HepG2 (cell line): Measurements from ENCODE around the gene SFTA2. TPM values are rescaled to one million over a fixed set of nuclear protein-coding genes. Genes with fewer than 3 reads are reported as not detected.

Experiments used
- ATAC-seq: fragments of 200-7000 bp; cut with Tn5 transposase; 3 replicates; pipeline ENCODE4 v1.9.1; 2020; ENCODE audit warnings: mild to moderate bottlenecking, moderate library complexity
- BruUV-seq: library from RNA; stranded (reverse); fragments of 400-500 nt; replicated peaks from 2 replicates; lab custom pipeline; 2021; lab: Mats Ljungman, UMichigan
- CTCF ChIA-PET: fragments of 300-600 bp; formaldehyde crosslinking; extraction: SDS; loops from one replicate; lab custom pipeline; 2021; ENCODE audit warnings: low total read pairs, inconsistent platforms, low intra/inter-chr PET ratio; lab: Yijun Ruan, JAX
- POLR2A ChIA-PET: fragments of 350-600 bp; sonication (Branson Sonifier 250); formaldehyde crosslinking; loops from one replicate; lab custom pipeline; 2020; ENCODE audit warnings: antibody characterized with exemption, inconsistent platforms; lab: Yijun Ruan, JAX
- DNase-seq: peaks from one replicate; pipeline ENCODE4 v3.0.0-alpha.2; 2015; ENCODE audit warnings: low spot score
- FAIRE-seq: peaks from 3 replicates; lab custom pipeline; 2011; peaks lifted over from hg19 to GRCh38; lab: Jason Lieb, UNC
- H2AFZ ChIP-seq: one replicate; pipeline ENCODE4 v1.6.1; 2011; ENCODE audit warnings: low read length, inconsistent platforms
- H3K27ac ChIP-seq: fragments of 300-600 bp; 3 replicates; pipeline ENCODE4 v1.8.0; 2011; ENCODE audit warnings: mixed run types, mild to moderate bottlenecking, mixed read lengths, low read length, inconsistent platforms; ENCODE audit not compliant: insufficient read depth; ENCODE audit errors: extremely low read length
- H3K27me3 ChIP-seq, 2 experiments: fragments of 200-600 bp in 1 of 2; 2 replicates in 1 of 2; 3 replicates in 1 of 2; pipeline versions ENCODE4 v1.6.0 to v1.8.0; 2011; ENCODE audit warnings: low read length in 2 of 2, mild to moderate bottlenecking in 2 of 2, moderate library complexity in 2 of 2, inconsistent platforms in 1 of 2; ENCODE audit not compliant: insufficient read depth in 2 of 2, control insufficient read depth in 1 of 2
- H3K36me3 ChIP-seq, 2 experiments: fragments of 200-600 bp in 1 of 2; replicated peaks in 1 of 2; 2 replicates in 1 of 2; 3 replicates in 1 of 2; pipeline versions ENCODE4 v1.5.1 to v1.8.0; 2011; ENCODE audit warnings: low read length in 2 of 2, inconsistent platforms in 1 of 2; ENCODE audit not compliant: insufficient read depth in 2 of 2, control insufficient read depth in 1 of 2
- H3K4me1 ChIP-seq: 2 replicates; pipeline ENCODE4 v1.5.1; 2012; ENCODE audit warnings: low read length, inconsistent platforms; ENCODE audit not compliant: insufficient read depth
- H3K4me2 ChIP-seq: 2 replicates; pipeline ENCODE4 v1.6.0; 2011; ENCODE audit warnings: low read depth, low read length, inconsistent platforms
- H3K4me3 ChIP-seq, 3 experiments: fragments of 200-600 bp in 1 of 3; sonication (generic), shearing (Covaris generic) in 1 of 3; replicated peaks in 1 of 3; 2 replicates each; pipeline ENCODE4 v1.5.1; 2011 to 2016; ENCODE audit warnings: low read length in 3 of 3, inconsistent platforms in 2 of 3, low read depth in 2 of 3, mild to moderate bottlenecking in 2 of 3, control low read depth in 1 of 3, mixed read lengths in 1 of 3; ENCODE audit not compliant: insufficient read depth in 1 of 3
- H3K79me2 ChIP-seq: one replicate; pipeline ENCODE4 v1.6.1; 2011; ENCODE audit warnings: low read length, inconsistent platforms; ENCODE audit not compliant: insufficient read depth
- H3K9ac ChIP-seq: 2 replicates; pipeline ENCODE4 v1.6.0; 2011; ENCODE audit warnings: mild to moderate bottlenecking, low read depth, low read length, inconsistent platforms; ENCODE audit not compliant: insufficient read depth
- H3K9me3 ChIP-seq: 2 replicates; pipeline ENCODE4 v1.5.1; 2012; ENCODE audit warnings: mild to moderate bottlenecking, low read length
- H4K20me1 ChIP-seq: 2 replicates; pipeline ENCODE4 v1.6.0; 2011; ENCODE audit warnings: inconsistent platforms, mild to moderate bottlenecking, low read length, moderate library complexity; ENCODE audit not compliant: insufficient read depth
- HNF4G ChIP-seq, 2 experiments: sonication (generic) in 1 of 2; formaldehyde crosslinking in 1 of 2; IDR thresholded peaks; 2 replicates each; pipeline versions ENCODE4 v1.4.0 to v1.6.1; 2011 to 2020; ENCODE audit warnings: borderline replicate concordance in 2 of 2, low read depth in 2 of 2, mild to moderate bottlenecking in 2 of 2, low read length in 1 of 2, missing genetic modification reagents in 1 of 2, moderate library complexity in 1 of 2
- IKZF1 ChIP-seq: fragments of 450-650 bp; IDR thresholded peaks from 2 replicates; pipeline ENCODE4 v1.7.1; 2016
- LCORL ChIP-seq, 2 experiments: fragments of 450-650 bp in 1 of 2; sonication (generic) in 1 of 2; formaldehyde crosslinking in 1 of 2; IDR thresholded peaks; 2 replicates each; pipeline versions ENCODE4 v1.5.0 to v1.6.1; 2017 to 2020; ENCODE audit warnings: antibody characterized with exemption in 1 of 2, missing genetic modification reagents in 1 of 2
- MTA1 ChIP-seq: sonication (generic); formaldehyde crosslinking; IDR thresholded peaks from 2 replicates; pipeline ENCODE4 v1.4.0; 2020; ENCODE audit warnings: missing genetic modification reagents, mild to moderate bottlenecking, borderline replicate concordance
- NFIC ChIP-seq: IDR thresholded peaks from 2 replicates; pipeline ENCODE4 v1.6.1; 2012; ENCODE audit warnings: mild to moderate bottlenecking, low read length, inconsistent platforms
- SOX6 ChIP-seq, 2 experiments: fragments of 450-650 bp in 1 of 2; sonication (generic) in 1 of 2; formaldehyde crosslinking in 1 of 2; IDR thresholded peaks; 2 replicates each; pipeline versions ENCODE4 v1.4.0 to v1.6.1; 2017 to 2020; ENCODE audit warnings: antibody characterized with exemption in 1 of 2, mild to moderate bottlenecking in 1 of 2, missing genetic modification reagents in 1 of 2
- TCF7 ChIP-seq: sonication (generic); IDR thresholded peaks from 2 replicates; pipeline ENCODE4 v1.6.1; 2016; ENCODE audit warnings: antibody characterized with exemption, low read depth
- ZNF331 ChIP-seq: sonication (generic); formaldehyde crosslinking; IDR thresholded peaks from 2 replicates; pipeline ENCODE4 v1.4.0; 2020; ENCODE audit warnings: missing genetic modification reagents
- ZNF354B ChIP-seq: sonication (generic); formaldehyde crosslinking; IDR thresholded peaks from 2 replicates; pipeline ENCODE4 v1.8.0; 2022; ENCODE audit warnings: mild to moderate bottlenecking, missing genetic modification reagents
- ZNF678 ChIP-seq: sonication (generic); formaldehyde crosslinking; IDR thresholded peaks from 2 replicates; pipeline ENCODE4 v1.4.0; 2020; ENCODE audit warnings: mild to moderate bottlenecking, missing genetic modification reagents
- ZSCAN21 ChIP-seq: sonication (generic); formaldehyde crosslinking; IDR thresholded peaks from 2 replicates; pipeline ENCODE4 v1.8.0; 2022; ENCODE audit warnings: mild to moderate bottlenecking, missing genetic modification reagents, moderate library complexity, borderline replicate concordance
- ZZZ3 ChIP-seq: sonication (generic); formaldehyde crosslinking; IDR thresholded peaks from 2 replicates; pipeline ENCODE4 v1.4.0; 2020; ENCODE audit warnings: missing genetic modification reagents, mild to moderate bottlenecking, borderline replicate concordance
- WGBS: methylation state at CpG from one replicate; pipeline ENCODE4 v1.1.6; 2017; ENCODE audit warnings: low lambda C conversion rate; 5-methylcytosine and 5-hydroxymethylcytosine counted together
- in situ Hi-C: cut with HindIII; loops from 2 replicates; pipeline ENCODE4 v1.10.0; 2017; ENCODE audit warnings: low pct_unique_long_range_greater_than_20kb; ENCODE audit not compliant: extremely low pct_ligation_motif_present
- intact Hi-C: fragments of 100-400 bp; cut with micrococcal nuclease; formaldehyde crosslinking; loops from one replicate; pipeline ENCODE4 v1.10.0; 2022; ENCODE audit not compliant: unreplicated experiment
- polyA plus RNA-seq, 8 experiments: library from polyadenylated mRNA; depleted of rRNA in 3 of 8; stranded (reverse) in 7 of 8; unstranded in 1 of 8; fragments of >200 nt; fragmentation: Illumina TruSeq in 4 of 8; extraction: Trizol in 4 of 8; gene quantifications; 2 replicates each; pipeline versions ENCODE4 v1.2.1 to v1.2.3, GENCODE V29; 2011 to 2016; ENCODE audit warnings: low read depth in 4 of 8, missing spikeins in 1 of 8, mixed read lengths in 1 of 8; ENCODE audit not compliant: insufficient read depth in 1 of 8
- total RNA-seq, 5 experiments: library from RNA; depleted of rRNA; stranded (reverse); fragments of >200 nt; fragmentation: Illumina TruSeq; extraction: Trizol; gene quantifications; 2 replicates each; pipeline ENCODE4 v1.2.3, GENCODE V29; 2016; ENCODE audit warnings: low read depth in 1 of 5
- TF ChIP-seq, protein P1 (sequence below): sonication (generic); formaldehyde crosslinking; IDR thresholded peaks from 2 replicates; pipeline ENCODE4 v1.5.1; 2020; ENCODE audit warnings: mild to moderate bottlenecking, moderate library complexity, missing genetic modification reagents
- TF ChIP-seq, protein P2 (sequence below): sonication (generic); formaldehyde crosslinking; IDR thresholded peaks from 2 replicates; pipeline ENCODE4 v1.5.0; 2020; ENCODE audit warnings: missing genetic modification reagents, mild to moderate bottlenecking, borderline replicate concordance
- TF ChIP-seq, protein P3 (sequence below): sonication (generic); formaldehyde crosslinking; IDR thresholded peaks from 2 replicates; pipeline ENCODE4 v1.5.1; 2020; ENCODE audit warnings: missing genetic modification reagents, mild to moderate bottlenecking, borderline replicate concordance

SFTA2 gene
- total and polyA plus RNA-seq, 2 of the 13 experiments (the other 11 are each of a cell fraction or from before 2014, with no cell fraction given), result not detected

DNA sequence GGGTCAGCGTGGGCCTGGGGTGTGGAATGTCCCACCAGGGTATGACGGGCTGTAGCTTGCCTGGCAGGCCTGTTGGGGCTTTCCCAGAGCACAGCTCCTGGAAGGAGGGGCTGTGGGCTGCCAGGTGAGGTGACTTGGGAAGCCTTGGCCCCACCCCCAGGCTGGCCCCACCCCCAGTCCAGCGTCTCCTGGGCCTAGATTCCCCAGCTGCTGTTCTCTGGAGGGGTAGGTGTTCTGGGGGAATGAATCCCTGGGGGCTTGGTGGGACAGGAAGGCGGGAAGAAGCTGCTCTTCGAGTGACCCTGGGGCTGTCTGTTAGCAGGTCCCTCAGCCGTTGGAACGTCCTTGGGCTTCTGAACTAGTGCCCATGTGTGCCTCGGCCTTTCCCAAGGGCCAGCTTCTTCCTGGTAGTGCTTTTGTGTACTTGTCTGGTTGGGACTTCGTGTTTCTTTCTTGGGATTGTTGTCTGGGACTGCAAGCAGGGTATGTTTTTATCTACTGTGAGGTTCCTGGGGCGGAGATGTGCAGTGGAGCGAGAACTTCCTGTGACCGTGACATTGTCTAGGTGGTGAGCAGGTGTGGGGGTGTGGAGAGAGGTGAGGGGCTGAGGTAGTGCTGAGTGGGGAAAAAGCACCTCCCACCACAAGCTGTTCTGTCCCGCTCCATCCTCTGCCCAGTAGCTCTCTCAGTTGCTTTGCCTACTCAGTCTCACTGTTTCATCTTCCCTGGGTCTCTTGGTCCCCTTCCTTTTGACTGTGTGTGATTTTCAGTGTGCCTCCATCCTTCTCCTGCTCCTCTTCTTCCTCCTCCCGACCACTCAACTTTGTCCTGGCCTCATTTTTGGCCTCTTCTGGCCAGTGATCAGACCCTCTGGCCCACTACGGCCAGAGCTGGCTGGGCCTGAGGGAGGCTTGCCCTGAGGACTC, 48.9 kb downstream of the SFTA2 start:
- H3K79me2 ChIP-seq, result peaks cover 19% of the 10 kb centered on the region
- no peak for FAIRE-seq
- WGBS, result 4% methylated on average over 8 of the region's 15 CpGs
- H4K20me1 ChIP-seq, result peaks cover 4% of the 10 kb centered on the region; the same call in 1 of the 2 replicates
- no TSS peak for BruUV-seq
- H2AFZ ChIP-seq, result no peak overlapping the region
- H3K4me2 ChIP-seq, result peak overlapping the region; percentile 90
- H3K4me1 ChIP-seq, result peaks cover 63% of the 10 kb centered on the region
- peak overlapping the region; percentile 44 for H3K27ac ChIP-seq
- intact Hi-C loops (no loop called here), in situ Hi-C loops (no loop called here)
- peak overlapping the region; percentile 63 for H3K9ac ChIP-seq
- ChIA-PET CTCF (interaction anchor here (1.1 kb wide), 1 partner anchor 54 kb away, joined by 3 read pairs; no protein-coding TSS in a partner anchor), POLR2A (interaction anchor here (0.8 to 5.9 kb wide), 20 partner anchors 11 to 265 kb away, joined by 3 to 45 read pairs (median 4); partner anchors contain the start of genes FLOT1, GTF2H4, IER3 and MDC1)
- no peaks in the 10 kb centered on the region for H3K36me3 ChIP-seq
- no peaks in the 10 kb centered on the region for H3K9me3 ChIP-seq
- ATAC-seq, result peak; percentile 5
- H3K27me3 ChIP-seq, result peaks cover 6 to 34% of the 10 kb centered on the region in 2 experiments
- no peak for DNase-seq
- H3K4me3 ChIP-seq, result peak overlapping the region; percentile 80 to 91 (median 82)
- TF ChIP-seq NFIC (no peak), HNF4G (IDR thresholded peaks at IDR 0.05; ENCODE audit: borderline replicate concordance, low read depth, low read length) (no peak), HNF4G (CRISPR knock-in tag; IDR thresholded peaks at IDR 0.05; ENCODE audit: borderline replicate concordance, low read depth) (0 out of 2 replicates have a peak, but pooled peaks have one; percentile 0), IKZF1 (no peak), TCF7 (no peak), ZNF354B (CRISPR knock-in tag) (0 out of 2 replicates have a peak, but pooled peaks have one; percentile 19), ZSCAN21 (CRISPR knock-in tag) (0 out of 2 replicates have a peak, but pooled peaks have one; percentile 43), ZNF331 (no peak), MTA1 (0 out of 2 replicates have a peak, but pooled peaks have one; percentile 10), SOX6 (IDR thresholded peaks at IDR 0.05) (no peak), SOX6 (CRISPR knock-in tag; IDR thresholded peaks at IDR 0.05) (peak; percentile 24; the same call in 1 of the 2 replicates), ZNF678 (CRISPR knock-in tag) (no peak), LCORL (IDR thresholded peaks at IDR 0.05) (no peak), LCORL (CRISPR knock-in tag; IDR thresholded peaks at IDR 0.05) (peak; percentile 28; the same call in 1 of the 2 replicates), ZZZ3 (CRISPR knock-in tag) (no peak)
- TF ChIP-seq, protein P1, sequence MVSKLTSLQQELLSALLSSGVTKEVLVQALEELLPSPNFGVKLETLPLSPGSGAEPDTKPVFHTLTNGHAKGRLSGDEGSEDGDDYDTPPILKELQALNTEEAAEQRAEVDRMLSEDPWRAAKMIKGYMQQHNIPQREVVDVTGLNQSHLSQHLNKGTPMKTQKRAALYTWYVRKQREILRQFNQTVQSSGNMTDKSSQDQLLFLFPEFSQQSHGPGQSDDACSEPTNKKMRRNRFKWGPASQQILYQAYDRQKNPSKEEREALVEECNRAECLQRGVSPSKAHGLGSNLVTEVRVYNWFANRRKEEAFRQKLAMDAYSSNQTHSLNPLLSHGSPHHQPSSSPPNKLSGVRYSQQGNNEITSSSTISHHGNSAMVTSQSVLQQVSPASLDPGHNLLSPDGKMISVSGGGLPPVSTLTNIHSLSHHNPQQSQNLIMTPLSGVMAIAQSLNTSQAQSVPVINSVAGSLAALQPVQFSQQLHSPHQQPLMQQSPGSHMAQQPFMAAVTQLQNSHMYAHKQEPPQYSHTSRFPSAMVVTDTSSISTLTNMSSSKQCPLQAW (CRISPR knock-in tag), result 0 out of 2 replicates have a peak, but pooled peaks have one; percentile 22
- TF ChIP-seq, protein P2, sequence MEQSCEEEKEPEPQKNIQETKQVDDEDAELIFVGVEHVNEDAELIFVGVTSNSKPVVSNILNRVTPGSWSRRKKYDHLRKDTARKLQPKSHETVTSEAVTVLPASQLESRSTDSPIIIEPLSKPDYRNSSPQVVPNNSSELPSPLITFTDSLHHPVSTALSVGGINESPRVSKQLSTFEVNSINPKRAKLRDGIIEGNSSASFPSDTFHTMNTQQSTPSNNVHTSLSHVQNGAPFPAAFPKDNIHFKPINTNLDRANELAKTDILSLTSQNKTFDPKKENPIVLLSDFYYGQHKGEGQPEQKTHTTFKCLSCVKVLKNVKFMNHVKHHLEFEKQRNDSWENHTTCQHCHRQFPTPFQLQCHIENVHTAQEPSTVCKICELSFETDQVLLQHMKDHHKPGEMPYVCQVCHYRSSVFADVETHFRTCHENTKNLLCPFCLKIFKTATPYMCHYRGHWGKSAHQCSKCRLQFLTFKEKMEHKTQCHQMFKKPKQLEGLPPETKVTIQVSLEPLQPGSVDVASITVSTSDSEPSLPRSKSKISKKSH (CRISPR knock-in tag), result 0 out of 2 replicates have a peak, but pooled peaks have one; percentile 15
- TF ChIP-seq, protein P3, sequence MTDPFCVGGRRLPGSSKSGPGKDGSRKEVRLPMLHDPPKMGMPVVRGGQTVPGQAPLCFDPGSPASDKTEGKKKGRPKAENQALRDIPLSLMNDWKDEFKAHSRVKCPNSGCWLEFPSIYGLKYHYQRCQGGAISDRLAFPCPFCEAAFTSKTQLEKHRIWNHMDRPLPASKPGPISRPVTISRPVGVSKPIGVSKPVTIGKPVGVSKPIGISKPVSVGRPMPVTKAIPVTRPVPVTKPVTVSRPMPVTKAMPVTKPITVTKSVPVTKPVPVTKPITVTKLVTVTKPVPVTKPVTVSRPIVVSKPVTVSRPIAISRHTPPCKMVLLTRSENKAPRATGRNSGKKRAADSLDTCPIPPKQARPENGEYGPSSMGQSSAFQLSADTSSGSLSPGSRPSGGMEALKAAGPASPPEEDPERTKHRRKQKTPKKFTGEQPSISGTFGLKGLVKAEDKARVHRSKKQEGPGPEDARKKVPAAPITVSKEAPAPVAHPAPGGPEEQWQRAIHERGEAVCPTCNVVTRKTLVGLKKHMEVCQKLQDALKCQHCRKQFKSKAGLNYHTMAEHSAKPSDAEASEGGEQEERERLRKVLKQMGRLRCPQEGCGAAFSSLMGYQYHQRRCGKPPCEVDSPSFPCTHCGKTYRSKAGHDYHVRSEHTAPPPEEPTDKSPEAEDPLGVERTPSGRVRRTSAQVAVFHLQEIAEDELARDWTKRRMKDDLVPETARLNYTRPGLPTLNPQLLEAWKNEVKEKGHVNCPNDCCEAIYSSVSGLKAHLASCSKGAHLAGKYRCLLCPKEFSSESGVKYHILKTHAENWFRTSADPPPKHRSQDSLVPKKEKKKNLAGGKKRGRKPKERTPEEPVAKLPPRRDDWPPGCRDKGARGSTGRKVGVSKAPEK (CRISPR knock-in tag), result no peak
